HEK293T (cell line): ENCODE measurements around the gene SLC35G1.

ENCODE experiments used
- ARNT ChIP-seq: fragments of 450-650 bp; IDR thresholded peaks from 2 replicates; pipeline ENCODE4 v1.6.1; 2017; ENCODE audit warnings: mild to moderate bottlenecking
- BHLHE40 ChIP-seq: fragments of 450-650 bp; IDR thresholded peaks from 2 replicates; pipeline ENCODE4 v1.6.1; 2016; ENCODE audit warnings: mild to moderate bottlenecking, moderate library complexity, borderline replicate concordance
- CTBP1 ChIP-seq: fragments of 450-650 bp; IDR thresholded peaks from 2 replicates; pipeline ENCODE4 v1.6.1; 2016; ENCODE audit warnings: borderline replicate concordance
- ELF4 ChIP-seq: fragments of 450-650 bp; IDR thresholded peaks from 2 replicates; pipeline ENCODE4 v1.6.1; 2017; ENCODE audit warnings: antibody characterized with exemption
- FOXA1 ChIP-seq: fragments of 450-650 bp; IDR thresholded peaks from 2 replicates; pipeline ENCODE4 v1.6.1; 2016; ENCODE audit warnings: mild to moderate bottlenecking
- FOXK2 ChIP-seq: fragments of 450-650 bp; IDR thresholded peaks from 2 replicates; pipeline ENCODE4 v1.6.1; 2016; ENCODE audit warnings: mild to moderate bottlenecking
- FOXM1 ChIP-seq: fragments of 450-650 bp; IDR thresholded peaks from 2 replicates; pipeline ENCODE4 v1.6.1; 2017; ENCODE audit warnings: mild to moderate bottlenecking, borderline replicate concordance
- HDGF ChIP-seq: fragments of 450-650 bp; IDR thresholded peaks from 2 replicates; pipeline ENCODE4 v1.6.1; 2017; ENCODE audit warnings: antibody characterized with exemption, borderline replicate concordance
- L3MBTL2 ChIP-seq: fragments of 450-650 bp; conservative IDR thresholded peaks from 2 replicates; pipeline ENCODE4 v1.6.1; 2016; ENCODE audit warnings: mild to moderate bottlenecking
- LEF1 ChIP-seq: fragments of 450-650 bp; IDR thresholded peaks from 2 replicates; pipeline ENCODE4 v1.6.1; 2017; ENCODE audit warnings: mild to moderate bottlenecking, borderline replicate concordance
- SP1 ChIP-seq: fragments of 450-650 bp; IDR thresholded peaks from 2 replicates; pipeline ENCODE4 v1.6.1; 2017
- SUZ12 ChIP-seq: fragments of 450-650 bp; IDR thresholded peaks from 2 replicates; pipeline ENCODE4 v1.6.1; 2016; ENCODE audit warnings: mild to moderate bottlenecking
- TARDBP ChIP-seq: fragments of 450-650 bp; IDR thresholded peaks from 2 replicates; pipeline ENCODE4 v1.6.1; 2016
- ZNF384 ChIP-seq: fragments of 450-650 bp; IDR thresholded peaks from 2 replicates; pipeline ENCODE4 v1.6.1; 2016

- no peak for TF ChIP-seq ZNF384
- TF ChIP-seq CTBP1: no peak
- TF ChIP-seq FOXA1: no peak
- TF ChIP-seq HDGF: no peak
- TF ChIP-seq SUZ12: no peak
- no peak for TF ChIP-seq ELF4
- TF ChIP-seq ARNT: no peak
- TF ChIP-seq FOXM1: no peak
- TF ChIP-seq SP1: no peak
- TF ChIP-seq BHLHE40: no peak
- no peak for TF ChIP-seq TARDBP
- no peak for TF ChIP-seq L3MBTL2
- no peak for TF ChIP-seq FOXK2
- TF ChIP-seq LEF1: no peak
Measured at GRCh38 chr10:93879273-93879672, 14.5 kb upstream of the SLC35G1 start.
